EH (cell line): Measurements from ENCODE around the gene ZNF407.

Source experiments
- DNase-seq: peaks from one replicate; pipeline ENCODE4 v3.0.0-alpha.2; 2015; ENCODE audit warnings: low read depth

Gene ZNF407

DNA sequence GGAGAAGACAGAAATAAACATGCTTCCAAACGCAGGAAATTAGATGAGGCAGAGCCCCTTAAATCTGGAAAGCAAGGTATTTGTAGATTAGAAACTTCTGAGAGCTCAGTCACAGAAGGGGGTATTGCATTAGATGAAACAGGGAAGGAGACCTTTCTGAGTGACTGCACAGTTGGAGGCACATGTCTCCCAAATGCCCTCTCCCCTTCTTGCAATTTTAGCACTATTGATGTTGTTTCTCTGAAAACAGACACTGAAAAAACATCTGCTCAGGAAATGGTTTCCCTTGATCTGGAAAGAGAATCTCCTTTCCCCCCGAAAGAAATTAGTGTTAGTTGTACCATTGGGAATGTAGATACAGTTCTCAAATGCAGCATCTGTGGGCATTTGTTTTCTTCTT is 33.5 kb downstream of the ZNF407 start:
- DNase-seq = no peak

DNA sequence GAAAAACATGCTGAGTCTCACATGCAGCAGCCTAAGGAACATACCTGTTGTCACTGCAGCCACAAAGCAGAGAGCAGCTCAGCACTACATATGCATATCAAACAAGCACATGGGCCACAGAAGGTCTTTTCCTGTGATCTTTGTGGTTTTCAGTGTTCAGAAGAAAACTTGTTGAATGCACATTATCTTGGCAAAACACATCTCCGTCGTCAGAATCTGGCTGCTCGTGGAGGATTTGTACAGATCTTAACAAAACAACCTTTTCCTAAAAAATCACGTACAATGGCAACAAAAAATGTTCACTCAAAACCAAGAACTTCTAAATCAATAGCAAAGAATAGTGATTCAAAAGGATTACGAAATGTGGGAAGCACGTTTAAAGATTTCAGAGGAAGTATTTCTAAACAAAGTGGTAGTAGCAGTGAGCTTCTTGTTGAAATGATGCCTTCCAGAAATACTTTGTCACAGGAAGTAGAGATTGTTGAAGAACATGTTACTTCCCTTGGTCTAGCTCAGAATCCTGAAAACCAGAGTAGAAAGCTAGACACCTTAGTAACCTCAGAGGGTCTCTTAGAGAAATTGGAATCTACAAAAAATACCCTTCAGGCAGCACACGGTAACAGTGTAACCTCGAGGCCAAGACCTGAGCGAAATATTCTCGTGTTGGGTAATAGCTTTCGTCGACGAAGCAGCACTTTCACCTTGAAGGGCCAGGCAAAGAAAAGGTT is 34.1 kb downstream of the ZNF407 start:
- peak; percentile 88 for DNase-seq

DNA sequence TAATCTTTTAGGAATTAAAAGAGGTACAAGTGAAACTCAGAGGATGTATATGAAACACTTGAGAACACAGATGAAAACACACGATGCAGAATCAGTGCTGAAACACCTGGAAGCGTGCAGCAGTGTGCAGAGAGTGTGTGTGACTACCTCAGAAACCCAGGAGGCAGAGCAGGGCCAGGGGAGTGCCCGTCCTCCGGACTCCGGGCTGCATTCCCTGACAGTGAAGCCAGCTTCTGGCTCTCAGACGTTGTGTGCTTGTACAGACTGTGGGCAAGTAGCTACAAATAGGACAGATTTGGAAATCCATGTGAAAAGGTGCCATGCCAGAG is 34.6 kb downstream of the ZNF407 start:
- DNase-seq = no peak

DNA sequence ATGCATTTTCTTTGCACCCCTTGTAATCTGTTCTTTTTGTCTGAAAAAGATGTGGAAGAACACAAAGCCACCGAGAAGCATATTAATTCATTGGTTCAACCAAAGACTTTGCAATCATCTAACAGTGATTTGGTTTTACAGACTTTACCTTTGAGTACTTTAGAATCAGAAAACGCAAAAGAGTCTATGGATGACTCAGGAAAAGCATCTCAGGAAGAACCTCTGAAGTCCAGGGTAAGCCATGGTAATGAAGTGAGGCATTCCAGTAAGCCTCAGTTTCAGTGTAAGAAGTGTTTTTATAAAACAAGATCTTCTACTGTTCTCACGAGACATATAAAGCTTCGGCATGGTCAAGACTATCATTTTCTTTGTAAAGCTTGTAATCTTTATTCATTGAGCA is 35.2 kb downstream of the ZNF407 start:
- DNase-seq = no peak

DNA sequence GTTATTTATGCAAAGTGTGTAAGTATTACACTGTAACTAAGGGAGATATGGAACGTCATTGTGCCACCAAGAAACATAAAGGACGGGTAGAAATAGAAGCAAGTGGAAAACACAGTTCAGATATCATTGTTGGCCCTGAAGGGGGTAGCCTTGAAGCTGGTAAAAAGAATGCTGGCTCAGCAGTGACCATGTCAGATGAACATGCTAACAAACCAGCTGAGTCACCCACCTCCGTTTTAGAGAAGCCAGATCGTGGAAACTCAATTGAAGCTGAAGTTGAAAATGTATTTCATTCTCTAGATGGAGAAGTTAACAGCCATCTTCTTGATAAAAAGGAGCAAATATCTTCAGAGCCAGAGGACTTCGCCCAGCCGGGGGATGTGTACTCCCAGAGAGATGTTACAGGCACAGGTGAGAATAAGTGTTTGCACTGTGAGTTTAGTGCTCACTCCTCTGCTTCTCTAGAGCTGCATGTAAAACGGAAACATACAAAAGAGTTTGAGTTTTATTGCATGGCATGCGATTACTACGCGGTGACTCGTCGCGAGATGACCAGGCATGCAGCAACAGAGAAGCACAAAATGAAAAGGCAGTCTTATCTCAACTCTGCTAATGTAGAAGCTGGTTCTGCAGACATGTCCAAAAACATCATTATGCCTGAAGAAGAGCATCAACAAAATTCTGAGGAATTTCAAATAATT is 36.1 kb downstream of the ZNF407 start:
- peak; percentile 52 for DNase-seq

DNA sequence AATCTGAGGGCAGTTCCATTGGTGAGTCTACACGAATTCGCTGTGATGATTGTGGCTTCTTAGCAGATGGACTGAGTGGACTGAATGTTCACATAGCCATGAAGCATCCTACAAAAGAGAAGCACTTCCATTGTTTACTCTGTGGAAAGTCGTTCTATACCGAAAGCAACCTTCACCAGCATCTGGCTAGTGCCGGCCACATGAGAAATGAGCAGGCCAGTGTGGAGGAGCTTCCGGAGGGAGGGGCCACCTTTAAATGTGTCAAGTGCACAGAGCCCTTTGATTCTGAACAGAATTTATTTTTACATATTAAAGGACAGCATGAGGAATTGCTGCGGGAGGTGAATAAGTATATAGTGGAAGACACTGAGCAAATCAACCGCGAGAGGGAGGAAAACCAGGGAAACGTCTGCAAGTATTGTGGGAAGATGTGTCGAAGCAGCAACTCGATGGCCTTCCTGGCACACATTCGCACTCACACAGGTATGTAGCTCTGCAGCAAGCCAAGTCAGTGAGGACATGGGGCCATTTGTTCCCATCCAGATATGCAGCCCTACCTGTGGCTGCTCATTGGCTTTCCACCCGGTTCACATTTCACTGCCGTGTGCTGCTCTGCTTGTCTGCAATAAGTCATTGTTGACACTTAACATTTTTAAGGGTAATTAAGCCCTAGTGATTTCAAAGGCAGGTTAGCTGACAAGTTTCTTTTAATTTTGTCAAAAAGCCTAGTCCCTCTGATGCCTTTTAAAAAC is 37.7 kb downstream of the ZNF407 start:
- DNase-seq = no peak

DNA sequence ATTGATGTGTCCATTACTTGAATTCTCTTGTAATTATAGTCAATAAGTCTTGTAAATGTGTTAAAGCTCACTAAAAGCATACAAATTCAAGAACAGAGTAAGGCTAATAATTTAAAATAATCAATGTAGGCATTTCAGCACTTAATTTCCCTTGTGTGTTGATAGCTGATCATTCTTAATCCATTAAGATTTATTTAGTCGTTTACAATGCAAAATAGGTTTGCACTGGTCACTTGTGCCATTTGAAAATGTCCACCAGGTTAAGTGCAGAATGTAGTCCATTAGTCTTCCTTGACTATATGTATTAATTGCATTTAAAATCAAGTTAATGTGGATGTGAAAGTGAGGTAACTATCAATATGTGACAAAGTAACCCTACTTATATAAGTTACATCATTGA is 39.4 kb downstream of the ZNF407 start:
- no peak for DNase-seq

DNA sequence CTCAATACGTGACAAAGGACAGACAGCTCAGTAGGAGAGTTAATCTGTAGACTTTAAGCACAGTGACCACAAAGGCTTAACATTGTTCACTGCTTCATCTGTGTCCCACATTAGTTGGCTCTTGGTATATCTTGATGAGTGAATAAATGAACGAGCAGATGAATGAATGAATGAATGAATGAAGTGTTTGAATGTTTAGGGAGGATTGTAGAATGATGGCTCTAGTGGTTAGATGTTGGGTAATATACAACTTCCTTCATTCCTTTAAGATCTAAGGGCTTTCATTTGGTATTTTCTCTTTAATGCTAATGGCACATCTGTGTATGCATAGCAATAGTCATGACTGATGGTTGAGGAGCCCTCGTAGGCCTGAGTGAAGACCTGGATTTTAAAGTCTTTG is 40.5 kb downstream of the ZNF407 start:
- DNase-seq = no peak

DNA sequence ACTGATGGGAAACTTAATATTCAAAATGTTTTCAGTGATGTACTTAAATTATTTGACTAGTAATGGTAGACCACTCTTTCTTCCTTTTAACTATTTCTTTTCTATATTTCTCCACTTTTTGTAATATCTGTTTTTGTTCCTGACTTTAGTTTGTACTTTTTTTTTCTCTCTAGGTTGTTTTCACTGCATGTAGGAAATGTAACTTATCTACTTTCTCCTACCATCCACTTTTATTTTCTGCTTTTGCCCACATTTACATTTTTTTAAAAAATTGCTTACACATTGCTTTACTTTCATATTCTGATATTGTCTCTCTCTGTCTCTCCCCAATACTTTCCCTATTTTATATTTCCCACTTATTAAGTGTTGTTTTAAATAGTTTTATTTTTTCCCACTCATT is 47.0 kb downstream of the ZNF407 start:
- no peak for DNase-seq

DNA sequence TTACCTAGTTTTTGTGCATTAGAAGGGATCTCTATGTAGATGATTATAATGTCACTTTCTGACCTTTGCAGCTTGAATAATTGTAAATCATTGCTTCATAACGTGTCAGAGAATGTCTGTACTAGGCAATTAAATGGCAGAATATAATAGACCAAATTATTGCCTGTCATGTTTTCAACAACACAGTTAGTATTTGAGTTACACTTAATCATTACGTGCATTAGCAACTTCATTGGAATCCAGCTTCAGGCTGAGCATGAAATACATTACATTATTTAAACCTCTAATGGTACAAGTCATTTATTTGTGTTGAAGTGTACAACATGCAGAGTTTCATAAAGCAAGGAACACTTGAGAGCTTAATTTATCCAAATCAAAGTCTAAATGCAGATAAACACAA is 48.0 kb downstream of the ZNF407 start:
- peak; percentile 55 for DNase-seq

DNA sequence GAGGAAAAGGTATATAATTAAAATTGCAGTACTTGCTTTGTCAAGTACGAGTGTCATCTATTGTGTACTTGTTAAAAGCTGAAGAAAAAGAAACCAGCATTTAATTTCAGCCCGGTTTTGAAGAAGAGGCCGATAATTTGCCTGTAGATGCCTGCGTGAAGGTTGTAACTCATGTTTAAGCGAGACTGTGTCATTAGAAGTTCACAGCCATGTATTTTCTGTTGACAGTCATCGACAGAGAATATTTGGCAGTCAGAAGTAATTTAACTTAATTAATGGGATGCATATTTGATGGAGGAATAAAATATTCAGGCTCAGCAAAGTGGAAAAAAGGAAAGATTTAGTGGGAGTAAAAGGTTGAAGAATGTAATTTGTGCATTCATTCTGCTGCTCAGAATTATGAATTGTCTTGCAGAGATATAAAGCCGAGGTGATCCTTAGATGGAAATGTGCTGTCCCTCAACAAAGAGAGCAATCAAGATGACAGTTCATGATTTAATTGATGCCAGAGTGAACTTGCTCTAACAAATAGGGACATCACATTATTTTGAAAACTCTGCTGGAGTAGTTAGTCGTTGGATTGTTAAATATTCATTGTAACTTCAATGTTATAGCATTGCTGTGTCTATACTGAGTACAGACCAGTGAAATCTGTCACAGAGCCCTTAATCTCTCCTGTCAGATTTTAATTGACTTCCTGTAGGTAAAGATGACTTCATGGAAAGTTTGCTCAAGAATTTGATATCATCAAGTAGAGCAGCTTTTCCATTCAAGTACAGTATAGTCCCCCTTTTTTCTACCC is 53.9 kb downstream of the ZNF407 start:
- DNase-seq = no peak

DNA sequence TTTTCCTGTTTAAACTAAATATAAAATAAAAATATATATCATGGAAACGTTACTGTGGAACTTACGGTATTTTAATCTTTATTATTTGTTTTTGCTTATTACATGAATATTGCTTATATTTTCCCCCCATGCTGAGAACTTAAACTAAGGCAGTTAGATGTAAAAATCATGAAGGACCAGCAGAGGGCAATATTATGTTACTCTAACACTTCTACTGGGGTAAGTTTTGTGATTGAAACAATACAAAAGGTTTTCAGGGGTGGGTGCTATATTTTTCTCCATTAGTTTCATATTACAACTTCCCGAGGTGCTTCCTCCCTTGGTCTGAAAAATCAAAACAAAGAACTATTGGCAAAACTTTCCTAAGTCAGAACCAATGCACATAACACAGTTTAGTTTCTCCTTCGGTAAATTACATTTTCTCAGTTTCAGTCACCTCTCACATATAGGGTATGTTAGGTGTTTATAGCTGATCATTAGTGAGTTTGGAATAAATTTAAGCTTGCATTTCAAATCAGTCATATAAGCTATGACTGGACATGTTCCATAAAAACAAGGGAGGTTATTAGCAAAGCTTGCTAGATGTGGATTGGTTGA is 54.8 kb downstream of the ZNF407 start:
- peak; percentile 57 for DNase-seq

DNA sequence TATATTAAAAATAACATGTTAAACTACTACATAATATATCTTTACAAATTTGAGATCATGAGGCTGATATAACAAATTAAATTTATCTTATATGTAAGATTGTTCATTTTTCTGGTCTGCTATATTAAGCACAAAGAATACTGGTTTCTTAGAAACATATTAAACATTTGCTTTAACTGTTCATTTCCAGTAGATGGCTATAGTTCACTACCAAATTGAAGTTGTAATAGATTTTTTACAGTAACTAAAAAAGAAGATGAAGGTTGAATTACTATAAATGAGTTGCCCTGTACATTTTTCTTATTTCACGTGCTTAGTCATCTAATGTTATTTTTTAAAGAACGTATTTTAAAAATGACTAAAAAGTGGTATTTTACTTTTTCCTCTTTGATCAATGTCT is 57.0 kb downstream of the ZNF407 start:
- DNase-seq = peak; percentile 50

DNA sequence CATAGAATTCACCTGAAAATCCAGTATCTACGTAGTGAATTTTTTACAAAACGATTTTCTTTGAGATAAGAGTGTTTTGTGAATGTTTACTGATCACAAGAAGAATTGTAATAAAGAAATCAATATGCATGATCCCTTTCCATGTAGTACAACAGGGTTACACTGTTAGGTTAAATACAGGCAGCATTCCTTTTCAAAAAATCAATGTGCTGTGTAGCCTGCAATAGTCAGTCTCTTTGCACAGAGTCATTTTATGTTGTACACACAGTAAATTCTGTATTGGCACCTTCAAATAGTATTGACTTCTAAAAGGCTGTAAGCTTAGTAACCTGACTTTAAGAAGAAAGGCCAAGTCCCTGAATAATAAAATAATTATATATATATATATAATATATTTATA is 63.3 kb downstream of the ZNF407 start:
- DNase-seq = no peak

DNA sequence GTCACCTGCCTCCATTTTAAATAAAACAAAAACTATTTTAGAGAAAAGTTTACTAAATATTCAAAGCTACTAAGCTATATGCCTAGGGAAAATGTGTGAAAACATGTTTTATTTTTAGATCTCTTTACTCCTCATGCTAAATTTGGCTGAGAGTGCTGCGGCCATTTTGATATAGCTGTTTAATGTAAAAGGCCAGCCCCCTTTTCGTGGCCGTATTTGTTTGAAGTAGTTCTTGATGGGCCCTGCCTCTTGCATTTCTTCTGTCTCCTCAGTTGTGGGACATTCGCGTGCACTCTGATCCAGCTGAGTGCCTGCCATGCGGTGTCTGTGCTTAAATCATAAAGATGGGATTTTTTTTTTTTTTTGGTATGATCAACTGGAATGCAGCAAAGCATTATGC is 64.0 kb downstream of the ZNF407 start:
- no peak for DNase-seq

DNA sequence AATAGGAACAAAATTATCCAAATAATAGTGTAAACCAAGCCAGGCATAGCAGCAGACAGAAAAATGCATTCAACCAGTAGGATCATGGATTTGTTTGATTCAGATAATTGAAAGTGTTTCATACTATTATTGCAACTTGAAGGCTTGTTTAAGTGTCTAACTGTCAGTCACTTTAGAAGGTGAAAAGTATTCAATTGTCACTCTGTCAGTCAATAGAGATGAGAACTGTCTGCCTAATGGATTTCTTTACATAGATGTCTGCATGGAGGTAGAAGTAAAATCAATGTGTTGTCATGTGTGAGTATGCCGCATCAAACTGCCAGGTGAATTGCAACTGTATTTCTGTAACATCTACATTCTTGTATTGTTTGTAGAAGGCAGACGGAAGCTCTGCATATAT is 65.0 kb downstream of the ZNF407 start:
- no peak for DNase-seq

DNA sequence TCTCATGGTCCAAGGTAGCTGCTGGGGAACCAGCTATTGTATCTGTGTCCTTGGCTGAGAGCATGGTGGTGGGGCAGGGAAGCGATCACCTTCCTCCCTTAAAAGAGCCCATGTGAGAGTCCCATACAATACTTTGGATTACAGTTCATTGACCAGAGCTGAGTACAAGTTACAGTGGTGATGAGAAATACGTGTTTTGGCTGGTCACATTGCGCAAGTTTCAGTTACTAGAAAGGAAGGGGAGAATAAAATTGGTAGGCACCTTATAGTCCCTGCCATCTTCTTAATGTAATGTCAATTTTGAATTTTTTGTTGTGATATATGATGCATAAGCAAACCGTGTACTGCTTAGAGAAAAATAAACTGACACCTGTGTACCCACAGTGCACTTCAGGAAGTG is 67.7 kb downstream of the ZNF407 start:
- DNase-seq = no peak

DNA sequence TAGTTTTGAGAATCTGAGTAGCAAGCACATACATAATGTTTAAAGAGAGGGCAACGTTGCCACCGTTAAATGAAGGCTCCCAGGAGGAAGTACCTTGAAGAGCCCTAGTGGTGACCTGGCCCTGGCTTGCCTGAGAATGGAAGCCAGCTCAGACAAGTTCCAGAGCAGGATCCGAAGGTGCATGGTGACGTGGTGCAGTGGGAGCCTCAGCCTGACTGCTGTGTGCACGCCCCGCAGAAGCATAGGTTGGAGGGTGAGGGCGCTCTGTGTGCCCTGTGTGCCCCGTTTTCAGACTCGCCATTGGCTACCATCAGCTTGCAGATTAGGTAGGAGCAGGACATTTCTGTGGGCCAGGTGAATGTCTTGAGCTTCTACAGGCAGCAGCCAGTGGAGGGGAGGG is 68.2 kb downstream of the ZNF407 start:
- DNase-seq = no peak

DNA sequence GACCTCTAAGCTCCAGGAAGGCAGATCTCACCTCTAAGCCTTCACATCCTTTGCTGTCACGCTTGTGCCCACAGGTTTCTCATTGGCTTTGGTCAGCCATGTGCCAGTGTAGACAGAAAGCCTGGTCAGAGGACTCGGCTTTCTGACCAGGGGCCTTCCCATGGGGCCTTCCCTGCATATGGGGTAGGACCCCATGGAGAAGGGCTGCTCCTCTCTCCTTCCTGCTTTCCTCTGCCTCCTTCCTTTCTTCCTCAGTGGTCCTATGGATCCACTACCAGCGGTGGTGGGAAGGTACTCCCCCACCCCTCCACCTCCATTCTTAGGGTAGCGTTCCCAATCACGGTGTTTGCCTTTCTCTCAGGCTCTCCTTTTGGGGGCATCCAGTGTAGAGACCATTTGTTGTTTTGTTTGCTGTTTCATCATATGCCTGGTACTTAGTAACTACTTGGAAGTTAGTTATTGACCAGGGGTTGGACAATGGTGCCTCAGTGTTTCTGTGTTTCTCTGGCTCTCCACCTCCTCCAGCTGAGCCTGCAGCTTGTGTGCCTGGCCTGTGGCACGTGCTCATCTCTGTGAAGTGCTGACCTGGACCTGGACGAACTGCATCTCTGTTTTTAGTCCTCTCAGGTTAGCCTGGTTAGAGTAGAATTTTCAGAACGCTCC is 71.6 kb downstream of the ZNF407 start:
- no peak for DNase-seq

DNA sequence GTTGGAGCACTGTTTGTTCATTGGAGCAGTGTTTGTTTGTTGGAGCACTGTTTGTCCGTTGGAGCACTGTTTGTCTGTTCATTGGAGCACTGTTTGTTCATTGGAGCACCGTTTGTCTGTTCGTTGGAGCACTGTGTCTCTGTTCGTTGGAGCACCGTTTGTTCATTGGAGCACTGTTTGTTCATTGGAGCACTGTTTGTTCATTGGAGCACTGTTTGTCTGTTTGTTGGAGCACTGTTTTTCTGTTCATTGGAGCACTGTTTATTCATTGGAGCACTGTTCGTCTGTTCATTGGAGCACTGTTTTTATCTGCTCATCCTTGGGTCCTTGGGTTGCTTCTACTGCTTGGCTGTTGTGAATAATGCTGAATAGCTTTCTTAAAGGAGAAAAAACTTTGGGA is 74.7 kb downstream of the ZNF407 start:
- no peak for DNase-seq

DNA sequence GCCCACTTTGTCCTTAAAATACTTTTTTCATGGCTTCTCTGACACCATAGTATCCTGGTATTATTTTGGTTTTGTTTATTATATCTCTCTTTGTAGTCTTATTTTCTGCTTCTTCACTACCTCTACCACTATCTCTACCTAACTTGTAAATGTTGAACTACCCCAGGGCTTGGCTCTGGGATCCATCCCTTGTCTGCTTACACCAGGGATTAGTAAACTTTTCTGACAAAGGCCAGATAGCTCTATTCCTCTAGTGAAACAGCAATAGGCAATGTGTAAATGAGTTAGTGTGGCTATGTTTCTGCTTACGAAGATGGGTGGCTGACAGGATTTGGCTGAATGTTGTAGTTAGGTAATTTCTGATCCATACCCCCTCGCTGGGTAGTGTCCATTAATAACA is 76.8 kb downstream of the ZNF407 start:
- DNase-seq = no peak
